H9 (cell line): ENCODE results near the gene CNMD. TPM values are rescaled to one million over a fixed set of nuclear protein-coding genes. Genes with fewer than 3 reads are reported as not detected.
A peak's percentile ranks its signal among the peaks of the same experiment; 100 is the strongest.

Experiments used
- DNase-seq: peaks from one replicate; pipeline ENCODE4 v3.0.0-alpha.2; 2017
- H2AFZ ChIP-seq: one replicate; pipeline ENCODE4 v1.6.1; 2013; ENCODE audit warnings: mild to moderate bottlenecking, low read length, control low read depth, moderate library complexity
- H2AK5ac ChIP-seq: 2 replicates; pipeline ENCODE4 v1.6.1; 2013; ENCODE audit warnings: low read length, control low read depth, mixed read lengths; ENCODE audit not compliant: insufficient read length
- H2BK120ac ChIP-seq: one replicate; pipeline ENCODE4 v1.6.1; 2013; ENCODE audit warnings: low read depth, mild to moderate bottlenecking, low read length, control low read depth, inconsistent platforms; ENCODE audit not compliant: poor library complexity, severe bottlenecking
- H2BK12ac ChIP-seq: 2 replicates; pipeline ENCODE4 v1.6.1; 2013; ENCODE audit warnings: low read length, control low read depth, mixed read lengths, low read depth; ENCODE audit not compliant: insufficient read length
- H2BK15ac ChIP-seq: 2 replicates; pipeline ENCODE4 v1.6.1; 2013; ENCODE audit warnings: low read depth, low read length, control low read depth
- H2BK20ac ChIP-seq: one replicate; pipeline ENCODE4 v1.6.1; 2013; ENCODE audit warnings: low read depth, mild to moderate bottlenecking, low read length, control low read depth, inconsistent platforms; ENCODE audit not compliant: poor library complexity, severe bottlenecking
- H2BK5ac ChIP-seq: 2 replicates; pipeline ENCODE4 v1.6.1; 2013; ENCODE audit warnings: low read length, control low read depth, mixed read lengths; ENCODE audit not compliant: insufficient read length
- H3K14ac ChIP-seq: 2 replicates; pipeline ENCODE4 v1.6.1; 2013; ENCODE audit warnings: low read length, control low read depth; ENCODE audit not compliant: insufficient read depth
- H3K18ac ChIP-seq: 2 replicates; pipeline ENCODE4 v1.6.1; 2013; ENCODE audit warnings: low read depth, mild to moderate bottlenecking, mixed read lengths, low read length, control low read depth; ENCODE audit not compliant: insufficient read length
- H3K23ac ChIP-seq: 2 replicates; pipeline ENCODE4 v1.6.1; 2013; ENCODE audit warnings: low read length, control low read depth, mixed read lengths, low read depth; ENCODE audit not compliant: insufficient read length
- H3K23me2 ChIP-seq: 2 replicates; pipeline ENCODE4 v1.6.1; 2013; ENCODE audit warnings: low read depth, mild to moderate bottlenecking, mixed read lengths, low read length, control low read depth; ENCODE audit not compliant: insufficient read length, poor library complexity, severe bottlenecking
- H3K27ac ChIP-seq: 2 replicates; pipeline ENCODE4 v1.5.1; 2013; ENCODE audit warnings: low read length, control low read depth, mixed read lengths, low read depth; ENCODE audit not compliant: insufficient read length
- H3K27me3 ChIP-seq: 2 replicates; pipeline ENCODE4 v1.6.1; 2013; ENCODE audit warnings: low read length, control low read depth, inconsistent platforms; ENCODE audit not compliant: insufficient read depth
- H3K4ac ChIP-seq: 2 replicates; pipeline ENCODE4 v1.6.1; 2013; ENCODE audit warnings: low read depth, mild to moderate bottlenecking, control low read depth, inconsistent platforms, low read length, moderate library complexity
- H3K4me1 ChIP-seq: 2 replicates; pipeline ENCODE4 v1.6.1; 2013; ENCODE audit warnings: low read length, control low read depth, inconsistent platforms; ENCODE audit not compliant: insufficient read depth
- H3K4me2 ChIP-seq: 2 replicates; pipeline ENCODE4 v1.6.1; 2013; ENCODE audit warnings: low read length, control low read depth, mixed read lengths; ENCODE audit not compliant: insufficient read length, insufficient read depth
- H3K56ac ChIP-seq: 2 replicates; pipeline ENCODE4 v1.6.1; 2013; ENCODE audit warnings: low read depth, mild to moderate bottlenecking, mixed read lengths, low read length, control low read depth; ENCODE audit not compliant: insufficient read length
- H3K79me1 ChIP-seq: 2 replicates; pipeline ENCODE4 v1.6.1; 2013; ENCODE audit warnings: low read depth, mild to moderate bottlenecking, moderate library complexity, low read length, control low read depth, inconsistent platforms; ENCODE audit not compliant: insufficient read depth, poor library complexity, severe bottlenecking
- H3K79me2 ChIP-seq: 2 replicates; pipeline ENCODE4 v1.6.1; 2013; ENCODE audit warnings: low read length, control low read depth, inconsistent platforms; ENCODE audit not compliant: insufficient read depth
- H3K9ac ChIP-seq: 2 replicates; pipeline ENCODE4 v1.6.1; 2013; ENCODE audit warnings: low read length, control low read depth, mixed read lengths; ENCODE audit not compliant: insufficient read length; ENCODE audit errors: extremely low read depth
- H3K9me3 ChIP-seq: one replicate; pipeline ENCODE4 v1.6.1; 2013; ENCODE audit warnings: low read depth, low read length, inconsistent platforms; ENCODE audit not compliant: control insufficient read depth
- H3T11ph ChIP-seq: one replicate; pipeline ENCODE4 v1.6.1; 2013; ENCODE audit warnings: mild to moderate bottlenecking, low read length, control low read depth, inconsistent platforms
- H4K20me1 ChIP-seq: one replicate; pipeline ENCODE4 v1.6.1; 2013; ENCODE audit not compliant: control insufficient read depth, insufficient read length, insufficient read depth
- H4K5ac ChIP-seq: 2 replicates; pipeline ENCODE4 v1.6.1; 2013; ENCODE audit warnings: low read depth, mild to moderate bottlenecking, mixed read lengths, low read length, control low read depth; ENCODE audit not compliant: insufficient read length
- H4K8ac ChIP-seq: replicated peaks from 2 replicates; pipeline ENCODE4 v1.6.1; 2013; ENCODE audit warnings: low read length, control low read depth, mixed read lengths, low read depth; ENCODE audit not compliant: insufficient read length
- H4K91ac ChIP-seq: 2 replicates; pipeline ENCODE4 v1.6.1; 2013; ENCODE audit warnings: low read depth, mild to moderate bottlenecking, moderate library complexity, mixed read lengths, low read length, control low read depth; ENCODE audit not compliant: insufficient read length
- H3K27ac Mint-ChIP-seq, 3 experiments: 2 replicates in 2 of 3; 3 replicates in 1 of 3; pipeline ENCODE4 v1.8.0; 2020 to 2021; ENCODE audit warnings: mixed read lengths in 3 of 3, mild to moderate bottlenecking in 1 of 3, moderate library complexity in 1 of 3
- H3K27me3 Mint-ChIP-seq: 2 replicates; pipeline ENCODE4 v1.8.0; 2021; ENCODE audit warnings: low read depth, mild to moderate bottlenecking, moderate library complexity, mixed read lengths
- H3K36me3 Mint-ChIP-seq, 3 experiments: 2 replicates in 2 of 3; 3 replicates in 1 of 3; pipeline ENCODE4 v1.8.0; 2020 to 2021; ENCODE audit warnings: low read depth in 3 of 3, mixed read lengths in 3 of 3; ENCODE audit not compliant: insufficient read depth in 1 of 3
- H3K4me1 Mint-ChIP-seq, 2 experiments: 2 replicates each; pipeline ENCODE4 v1.8.0; 2020; ENCODE audit warnings: mixed read lengths in 2 of 2
- H3K4me3 Mint-ChIP-seq, 2 experiments: 2 replicates in 1 of 2; 3 replicates in 1 of 2; pipeline ENCODE4 v1.8.0; 2020 to 2021; ENCODE audit warnings: mild to moderate bottlenecking in 2 of 2, mixed read lengths in 2 of 2, moderate library complexity in 1 of 2
- H3K9me3 Mint-ChIP-seq, 2 experiments: 2 replicates in 1 of 2; 3 replicates in 1 of 2; pipeline ENCODE4 v1.8.0; 2020; ENCODE audit warnings: mild to moderate bottlenecking in 2 of 2, mixed read lengths in 2 of 2, moderate library complexity in 1 of 2
- WGBS: extraction: QIAGEN DNeasy Blood & Tissue Kit; methylation state at CpG from one replicate; pipeline ENCODE4 v1.1.7; 2013; ENCODE audit warnings: missing lambda C conversion rate, low lambda C conversion rate, mixed read lengths; ENCODE audit not compliant: insufficient read length; ENCODE audit errors: extremely low coverage; 5-methylcytosine and 5-hydroxymethylcytosine counted together
- total RNA-seq: library from RNA; stranded (reverse); gene quantifications from 2 replicates; pipeline ENCODE4 v1.2.1, GENCODE V29; 2021
- TF ChIP-seq, protein P1 (sequence below): fragments of 200-600 bp; sonication (generic); conservative IDR thresholded peaks from 3 replicates; pipeline ENCODE4 v1.8.0; 2021; ENCODE audit warnings: antibody characterized with exemption, mild to moderate bottlenecking

Gene CNMD
- total RNA-seq, 1 experiment from 2014 or later: 96.0 TPM

DNA sequence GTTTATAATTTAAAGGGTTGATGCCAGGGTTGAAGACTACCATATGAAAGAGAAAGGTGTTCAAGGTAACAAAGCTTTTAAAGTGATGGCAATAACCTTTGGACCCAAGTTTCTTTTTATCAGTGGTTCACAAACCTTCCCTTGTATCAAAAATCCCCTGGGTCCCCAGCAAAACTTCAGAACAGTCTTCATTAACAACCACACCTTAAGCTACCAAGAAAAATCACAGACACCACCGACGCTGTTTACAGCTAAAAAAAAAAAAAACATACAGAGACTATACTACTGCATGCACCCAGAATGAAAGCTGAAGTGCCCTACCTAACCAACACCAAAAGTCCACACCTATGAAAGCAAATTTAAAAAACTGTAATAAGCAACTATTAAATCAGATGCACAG, 13.4 kb downstream of the CNMD start:
- no peak overlapping the region for H4K5ac ChIP-seq
- DNase-seq: no peak
- no peaks in the 10 kb centered on the region for H3K23me2 ChIP-seq
- no peak overlapping the region for H4K8ac ChIP-seq
- no peak overlapping the region for H2AK5ac ChIP-seq
- no peak overlapping the region for H3K18ac ChIP-seq
- no peak overlapping the region for H2BK5ac ChIP-seq
- WGBS: no CpG with 5 or more reads among the region's 2 CpGs
- H4K20me1 ChIP-seq: no peaks in the 10 kb centered on the region
- no peak overlapping the region for H3K4ac ChIP-seq
- H3T11ph ChIP-seq: no peak overlapping the region
- H3K14ac ChIP-seq: no peak overlapping the region
- no peak overlapping the region for H2BK20ac ChIP-seq
- peaks cover 12 to 24% of the 10 kb centered on the region in 2 experiments for H3K9me3 Mint-ChIP-seq
- H3K9me3 ChIP-seq: peaks cover 6% of the 10 kb centered on the region
- H3K9ac ChIP-seq: no peak overlapping the region
- H2BK12ac ChIP-seq: no peak overlapping the region
- no peak overlapping the region for H3K4me2 ChIP-seq
- no peak overlapping the region for H2BK120ac ChIP-seq
- peaks cover 3% of the 10 kb centered on the region; the same call in 1 of the 2 replicates for H3K4me1 ChIP-seq
- H3K36me3 Mint-ChIP-seq: peaks cover 38 to 64% (median 56%) of the 10 kb centered on the region in 3 experiments
- no peak overlapping the region for H3K56ac ChIP-seq
- no peaks in the 10 kb centered on the region for H3K79me2 ChIP-seq
- H3K27ac ChIP-seq: no peak overlapping the region
- peak overlapping the region in 2 of 3 experiments; percentile 21 to 32; a peak in 3 of 7 replicates for H3K27ac Mint-ChIP-seq
- TF ChIP-seq, protein P1, sequence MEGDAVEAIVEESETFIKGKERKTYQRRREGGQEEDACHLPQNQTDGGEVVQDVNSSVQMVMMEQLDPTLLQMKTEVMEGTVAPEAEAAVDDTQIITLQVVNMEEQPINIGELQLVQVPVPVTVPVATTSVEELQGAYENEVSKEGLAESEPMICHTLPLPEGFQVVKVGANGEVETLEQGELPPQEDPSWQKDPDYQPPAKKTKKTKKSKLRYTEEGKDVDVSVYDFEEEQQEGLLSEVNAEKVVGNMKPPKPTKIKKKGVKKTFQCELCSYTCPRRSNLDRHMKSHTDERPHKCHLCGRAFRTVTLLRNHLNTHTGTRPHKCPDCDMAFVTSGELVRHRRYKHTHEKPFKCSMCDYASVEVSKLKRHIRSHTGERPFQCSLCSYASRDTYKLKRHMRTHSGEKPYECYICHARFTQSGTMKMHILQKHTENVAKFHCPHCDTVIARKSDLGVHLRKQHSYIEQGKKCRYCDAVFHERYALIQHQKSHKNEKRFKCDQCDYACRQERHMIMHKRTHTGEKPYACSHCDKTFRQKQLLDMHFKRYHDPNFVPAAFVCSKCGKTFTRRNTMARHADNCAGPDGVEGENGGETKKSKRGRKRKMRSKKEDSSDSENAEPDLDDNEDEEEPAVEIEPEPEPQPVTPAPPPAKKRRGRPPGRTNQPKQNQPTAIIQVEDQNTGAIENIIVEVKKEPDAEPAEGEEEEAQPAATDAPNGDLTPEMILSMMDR: no peak
- H3K4me3 Mint-ChIP-seq: no peak overlapping the region
- H3K23ac ChIP-seq: no peak overlapping the region
- H3K4me1 Mint-ChIP-seq: peaks cover 28 to 29% of the 10 kb centered on the region in 2 experiments
- H3K27me3 ChIP-seq: no peaks in the 10 kb centered on the region
- H4K91ac ChIP-seq: no peak overlapping the region
- no peak overlapping the region for H2BK15ac ChIP-seq
- H3K79me1 ChIP-seq: no peaks in the 10 kb centered on the region
- no peak overlapping the region for H2AFZ ChIP-seq
- H3K27me3 Mint-ChIP-seq: no peaks in the 10 kb centered on the region
